AG09309 (cell line): ENCODE measurements around the gene CLPSL1.

Source experiments
- DNase-seq: peaks from one replicate; pipeline ENCODE4 v3.0.0-alpha.2; 2010; ENCODE audit warnings: low read depth
- H3K4me3 ChIP-seq: 2 replicates; pipeline ENCODE4 v1.5.1; 2011; ENCODE audit warnings: mild to moderate bottlenecking, low read depth, low read length, moderate library complexity; ENCODE audit not compliant: control insufficient read depth
- CTCF ChIP-seq: IDR thresholded peaks from 2 replicates; pipeline ENCODE4 v1.5.1; 2011; ENCODE audit warnings: mild to moderate bottlenecking, low read depth, low read length, inconsistent platforms; ENCODE audit not compliant: insufficient read depth, control insufficient read depth; ENCODE audit errors: missing control alignments

CLPSL1 gene

GRCh38 chr6:35747877-35748276 lies 32.9 kb upstream of the CLPSL1 start:
- DNase-seq: no peak
- H3K4me3 ChIP-seq: no peak overlapping the region
- no peak for TF ChIP-seq CTCF

GRCh38 chr6:35750557-35750956 lies 30.3 kb upstream of the CLPSL1 start:
- no peak for TF ChIP-seq CTCF
- H3K4me3 ChIP-seq: no peak overlapping the region
- DNase-seq: no peak

GRCh38 chr6:35751594-35751993 lies 29.2 kb upstream of the CLPSL1 start:
- H3K4me3 ChIP-seq: no peak overlapping the region
- no peak for DNase-seq
- no peak for TF ChIP-seq CTCF

- H3K4me3 ChIP-seq: no peak overlapping the region
- no peak for TF ChIP-seq CTCF
- DNase-seq: no peak
These were observed 28.5 kb upstream of the CLPSL1 start for GRCh38 chr6:35752330-35752729.

GRCh38 chr6:35754452-35755277 lies 26.2 kb upstream of the CLPSL1 start:
- no peak for DNase-seq
- no peak for TF ChIP-seq CTCF
- no peak overlapping the region for H3K4me3 ChIP-seq

GRCh38 chr6:35755278-35755924 lies 25.4 kb upstream of the CLPSL1 start:
- H3K4me3 ChIP-seq: no peak overlapping the region
- no peak for TF ChIP-seq CTCF

More at GRCh38 chr6:35755278-35755924, 25.4 kb upstream of the CLPSL1 start:
- DNase-seq: no peak
